ENCODE data around the gene PARD3.
"Not testable (repeated sequence)": the region's sequence is repeated elsewhere in the genome, so short reads cannot be mapped to it uniquely, and the experiment has no call there.

The PARD3 gene

DNA sequence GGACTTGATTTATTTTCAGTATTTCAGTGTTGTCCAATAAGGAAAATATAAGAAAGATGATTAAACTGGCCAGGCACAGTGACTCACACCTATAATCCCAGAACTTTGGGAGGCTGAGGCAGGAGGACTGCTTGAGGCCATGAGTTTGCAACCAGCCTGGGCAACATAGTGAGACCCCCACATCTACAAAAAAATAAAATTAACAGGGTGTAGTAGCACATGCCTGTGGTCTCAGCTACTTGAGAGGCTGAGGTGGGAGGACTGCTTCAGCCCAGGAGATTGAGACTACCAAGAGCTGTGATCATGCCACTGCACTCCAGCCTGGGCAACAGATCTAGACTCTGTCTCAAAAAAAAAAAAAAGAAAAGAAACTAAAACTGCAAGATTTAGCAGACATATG lies 138.0 kb downstream of the PARD3 start:
- DNase-seq = no peak

DNA sequence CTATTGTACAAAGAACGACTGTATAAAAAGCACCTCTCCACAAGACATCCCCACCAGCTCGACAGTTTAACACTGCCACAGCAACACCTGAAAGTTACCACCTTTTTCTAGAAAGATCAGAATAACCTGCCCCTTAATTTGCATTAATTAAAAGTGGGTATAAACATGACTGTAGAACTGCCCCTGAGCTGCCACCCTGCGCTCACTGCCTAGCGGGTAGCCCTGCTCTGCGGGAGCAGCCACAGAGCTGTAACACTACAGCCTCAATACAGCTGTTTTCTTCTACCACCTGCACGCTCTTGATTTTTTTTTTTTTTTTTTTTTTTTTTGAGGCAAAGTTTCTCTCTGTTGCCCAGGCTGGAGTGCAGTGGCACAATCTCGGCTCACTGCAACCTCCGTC lies 140.9 kb downstream of the PARD3 start:
- no peak for DNase-seq

DNA sequence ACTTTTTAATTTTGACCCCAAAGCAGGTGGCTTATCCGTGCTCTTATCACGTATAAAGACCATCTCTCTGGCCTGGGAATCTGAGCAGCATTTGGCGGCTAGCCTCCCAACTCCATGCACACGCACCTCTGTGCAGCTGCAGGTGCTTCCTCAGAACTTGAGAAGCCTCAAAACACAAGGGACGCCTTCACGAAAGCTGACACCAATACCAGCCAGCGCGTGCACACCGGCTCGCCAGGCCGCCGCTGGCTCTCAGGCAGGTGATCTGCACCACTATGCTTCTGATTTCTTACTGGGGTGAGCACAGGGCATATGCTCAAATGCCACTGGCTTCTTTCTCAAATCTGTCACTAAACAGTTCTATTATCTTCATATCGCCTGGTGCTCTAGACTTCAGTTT lies 145.0 kb downstream of the PARD3 start:
- no peak for DNase-seq

DNA sequence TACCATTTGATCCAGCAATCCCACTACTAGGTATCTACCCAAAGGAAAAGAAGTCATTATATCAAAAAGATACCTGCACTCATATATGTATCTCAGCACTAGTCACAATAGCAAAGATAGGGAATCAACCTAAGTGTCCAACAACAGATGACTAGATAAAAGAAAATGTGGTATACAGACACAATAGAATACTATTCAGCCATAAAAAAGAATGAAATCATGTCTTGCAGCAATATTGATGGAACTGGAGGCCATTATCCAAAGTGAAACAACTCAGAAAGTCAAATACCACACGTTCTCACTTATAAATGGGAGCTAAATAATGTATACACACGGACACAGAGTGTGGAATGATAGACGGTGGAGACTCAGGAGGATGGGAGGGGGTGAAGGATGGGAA lies 146.0 kb downstream of the PARD3 start:
- no peak for DNase-seq

DNA sequence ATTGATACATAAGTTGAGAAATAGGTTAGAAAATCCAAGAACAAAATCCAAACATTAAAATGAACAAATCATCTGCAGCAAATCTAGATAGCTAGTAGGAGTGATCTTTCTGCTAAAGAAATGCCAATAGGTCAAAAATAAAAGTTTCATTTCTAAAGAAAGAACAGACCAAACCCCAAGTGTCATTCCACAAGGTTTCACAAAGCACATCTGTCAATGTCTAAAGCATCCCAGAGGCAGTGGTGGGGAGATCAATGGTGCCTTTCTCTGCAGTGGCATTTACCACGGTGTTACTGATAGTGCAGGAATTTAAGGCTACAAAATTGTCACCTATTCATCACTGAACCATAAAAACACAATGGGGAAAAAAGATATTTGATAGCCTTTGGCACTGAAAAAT lies 147.9 kb downstream of the PARD3 start:
- DNase-seq = no peak

DNA sequence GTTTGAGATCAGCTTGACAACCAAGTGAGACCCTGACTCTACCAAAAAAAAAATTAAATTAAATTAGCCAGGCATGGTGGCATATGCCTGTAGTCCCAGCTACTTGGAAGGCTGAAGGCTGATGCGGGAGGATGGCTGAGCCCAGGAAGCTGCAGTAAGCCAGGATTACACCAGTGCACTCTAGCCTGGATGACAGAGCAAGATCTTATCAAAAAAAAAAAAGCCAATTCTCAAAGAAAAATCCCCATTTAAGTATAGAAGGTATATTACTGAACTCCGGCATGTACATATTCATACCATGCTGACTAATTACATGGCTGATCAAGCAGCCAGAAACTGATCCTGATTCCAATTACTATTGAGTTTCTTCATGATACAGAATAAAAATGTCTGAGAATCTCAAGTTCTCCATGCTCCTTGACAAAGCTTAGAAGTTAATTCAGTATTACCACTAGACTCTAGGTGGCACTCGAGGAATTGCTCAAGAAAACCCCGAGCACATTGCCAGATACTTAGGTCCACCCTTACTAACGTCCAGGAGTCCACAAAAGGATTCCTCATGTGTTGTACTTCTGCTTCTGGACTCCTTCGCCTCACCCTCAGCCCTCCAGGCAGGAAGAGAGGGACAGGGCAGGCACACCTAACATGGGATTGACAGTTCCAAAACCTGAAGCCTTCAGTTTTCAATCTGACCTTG lies 148.9 kb downstream of the PARD3 start:
- DNase-seq = peak; percentile 80

DNA sequence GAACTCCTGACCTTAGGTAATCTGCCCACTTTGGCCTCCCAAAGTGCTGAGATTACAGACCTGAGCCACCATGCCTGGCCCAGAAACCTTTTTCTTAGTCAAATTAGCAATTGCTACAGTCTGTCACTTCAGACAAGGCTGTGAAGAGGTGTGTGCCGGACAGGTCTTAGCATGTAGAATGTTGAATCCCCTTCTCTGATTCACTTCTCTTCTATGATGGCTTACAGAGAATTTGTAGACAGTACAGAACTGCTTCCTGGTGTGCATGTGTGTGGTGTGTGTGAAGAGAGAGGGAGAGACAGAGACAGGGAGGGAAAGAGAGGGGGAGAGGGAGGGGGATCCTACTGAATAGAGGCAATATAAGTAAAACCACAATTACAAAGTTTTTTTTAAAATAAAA lies 150.4 kb downstream of the PARD3 start:
- DNase-seq = no peak

DNA sequence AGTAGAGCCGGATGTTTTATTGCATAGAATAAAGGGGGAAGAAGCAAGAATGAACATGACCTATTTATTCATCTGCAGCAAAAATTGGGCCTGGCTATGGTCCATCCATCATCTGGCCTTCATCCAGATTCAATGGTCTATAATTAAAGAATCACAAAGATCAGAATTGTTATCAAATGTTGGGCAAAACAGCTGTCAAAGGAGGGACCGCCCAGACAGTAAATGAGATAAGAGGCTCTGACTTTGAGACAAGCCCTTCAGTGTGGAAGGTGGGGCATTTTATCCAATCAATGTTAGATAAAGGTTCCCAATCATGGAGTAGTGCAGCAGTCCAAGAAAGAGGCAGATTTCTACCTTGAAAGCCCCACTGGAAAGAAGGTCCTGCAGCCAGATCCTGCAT lies 153.5 kb downstream of the PARD3 start:
- DNase-seq = no peak

DNA sequence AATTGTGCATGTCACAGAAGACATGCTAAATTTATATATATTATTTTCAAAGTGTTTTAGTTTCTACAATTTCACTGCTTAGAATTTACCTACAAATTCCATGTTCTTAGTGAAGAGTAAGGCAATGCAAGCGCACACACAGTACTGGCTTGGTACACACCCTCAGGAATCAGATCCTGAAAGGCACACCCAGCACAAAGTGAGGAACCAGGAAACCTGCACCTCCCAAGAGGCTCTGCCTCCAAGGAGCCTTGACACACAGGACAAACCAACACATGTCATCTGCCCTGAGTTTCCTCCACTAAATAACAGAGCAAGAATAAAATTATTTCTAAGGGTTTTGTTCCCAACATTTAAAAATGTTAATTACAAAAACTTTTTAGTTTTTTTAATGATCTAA lies 156.2 kb downstream of the PARD3 start:
- DNase-seq = no peak

DNA sequence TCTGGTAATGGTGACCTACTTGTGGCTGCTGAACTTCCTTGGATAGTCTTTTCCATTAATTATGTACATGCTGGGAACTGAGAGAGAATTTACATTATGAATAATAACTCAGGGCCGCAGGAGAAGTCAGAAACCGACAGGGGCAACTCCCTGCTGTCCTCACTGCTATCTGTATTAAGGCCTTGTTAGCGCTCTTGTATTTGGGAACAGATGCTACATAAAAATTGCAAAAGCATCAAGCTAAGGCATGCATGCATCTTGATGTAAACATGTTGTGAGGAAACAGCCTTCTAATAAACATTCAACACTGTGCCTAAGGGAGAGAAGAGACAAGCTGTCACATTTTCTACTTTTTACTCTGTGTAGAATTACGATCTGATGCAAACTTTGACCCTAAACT lies 158.4 kb downstream of the PARD3 start:
- DNase-seq = no peak

DNA sequence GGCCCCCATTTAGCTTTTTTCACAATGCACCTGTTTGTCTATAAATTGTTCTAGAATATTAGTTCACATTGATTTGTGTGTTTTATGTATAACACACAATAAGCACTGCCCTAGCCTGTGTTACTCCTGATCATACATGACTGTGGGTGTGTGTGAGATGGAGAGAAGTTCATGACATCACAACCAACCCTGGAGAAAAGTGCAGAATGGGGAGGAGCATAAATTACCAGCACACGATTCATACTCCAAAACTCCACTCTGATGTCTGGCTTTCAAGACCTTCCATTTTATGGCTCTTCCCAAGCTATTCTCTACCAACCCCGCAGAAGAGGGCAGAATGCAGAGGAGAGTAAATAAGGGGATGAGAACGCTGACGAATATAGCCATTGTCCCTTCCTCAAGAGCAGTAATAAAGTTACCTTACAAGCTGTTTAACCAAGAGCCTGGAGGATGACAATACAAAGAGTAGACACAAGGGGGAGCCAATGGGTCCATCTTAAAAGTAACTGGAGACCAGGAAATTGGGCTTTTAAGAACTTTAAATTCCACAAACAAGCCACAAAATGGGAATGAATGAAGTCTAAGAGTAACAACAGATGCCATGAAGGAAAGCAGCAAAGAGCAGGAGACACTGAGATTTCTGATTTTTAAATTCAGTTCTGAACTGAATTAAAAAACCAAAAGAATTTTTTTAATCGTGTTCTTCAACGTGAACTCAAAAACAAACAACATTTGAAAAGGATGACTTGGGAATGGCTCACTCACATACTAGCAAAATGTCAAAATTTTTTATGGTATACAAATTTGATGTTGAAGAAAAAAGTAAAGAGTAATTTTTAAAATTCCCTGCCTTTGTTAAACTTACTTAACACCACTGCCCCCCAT lies 159.6 kb downstream of the PARD3 start:
- peak; percentile 73 for DNase-seq

DNA sequence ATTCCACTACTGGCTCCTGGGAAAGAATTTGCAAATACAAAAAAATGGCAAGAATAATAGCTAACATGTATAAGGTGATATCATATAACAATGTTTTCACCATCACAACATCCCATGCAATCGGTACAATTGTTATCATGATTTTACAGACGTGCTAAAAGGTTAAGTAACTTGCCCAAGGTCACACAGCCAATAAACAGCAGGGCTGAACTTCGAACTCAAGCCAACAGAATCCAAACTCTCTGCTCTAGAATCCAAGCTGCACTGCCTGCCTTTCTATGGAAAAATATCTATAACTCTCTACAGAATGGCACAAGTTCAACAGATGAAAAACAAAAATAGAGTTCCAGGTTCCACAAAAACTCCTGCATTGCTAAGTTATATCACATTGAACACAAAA lies 160.9 kb downstream of the PARD3 start:
- DNase-seq = no peak

DNA sequence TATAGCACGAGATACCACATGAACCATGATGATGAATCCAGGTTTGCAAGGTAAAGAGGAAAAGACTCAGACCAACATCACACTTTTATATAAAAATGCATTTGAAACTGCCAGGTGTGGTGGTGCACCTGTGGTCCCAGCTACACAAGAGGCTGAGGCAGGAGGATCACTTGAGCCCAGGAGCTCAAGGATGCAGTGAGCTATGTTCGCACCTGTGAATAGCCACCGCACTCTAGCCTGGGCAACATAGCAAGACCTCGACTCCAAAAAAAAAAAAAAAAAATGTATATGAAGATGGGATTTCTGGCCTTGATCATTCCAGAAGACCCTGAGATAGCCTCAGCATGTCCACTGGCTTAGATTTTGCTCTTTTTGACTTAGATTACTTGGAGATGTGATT lies 161.6 kb downstream of the PARD3 start:
- no peak for DNase-seq

DNA sequence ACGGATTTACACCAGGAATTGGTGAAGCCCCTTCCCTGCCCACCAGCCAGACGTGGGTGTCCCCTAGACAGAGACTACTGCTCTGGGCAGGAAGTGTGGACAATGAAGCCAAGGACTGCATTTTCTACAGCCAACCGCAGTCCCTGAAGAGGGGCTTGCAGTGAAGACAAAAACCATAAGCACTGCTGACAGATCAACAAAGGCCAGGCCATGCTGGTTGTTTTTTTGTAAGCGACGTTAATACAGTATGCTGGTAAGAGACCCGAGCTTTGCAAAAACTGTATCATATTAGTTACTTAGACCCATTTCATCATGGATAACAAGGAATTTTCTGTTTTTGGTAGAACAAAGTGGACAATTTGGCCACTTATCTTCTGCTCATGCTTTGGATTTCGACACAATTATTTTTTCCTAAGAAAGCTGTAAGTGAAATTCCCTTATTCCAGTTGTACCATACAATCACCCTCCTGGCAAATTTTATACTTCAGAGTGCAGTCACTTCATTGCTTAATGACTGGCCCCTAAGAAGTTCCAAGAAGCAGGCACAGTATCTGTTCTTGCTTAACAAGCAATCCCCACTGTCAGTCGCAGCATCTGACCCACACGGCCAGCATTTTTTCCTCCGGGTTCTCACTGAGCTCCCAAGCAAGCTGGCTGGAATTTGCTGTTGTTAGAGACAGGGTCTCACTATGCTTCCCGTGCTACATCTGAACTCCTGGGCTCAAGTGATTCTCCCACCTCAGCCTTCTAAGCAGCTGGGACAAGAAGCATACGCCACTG lies 163.5 kb downstream of the PARD3 start:
- DNase-seq = no peak

DNA sequence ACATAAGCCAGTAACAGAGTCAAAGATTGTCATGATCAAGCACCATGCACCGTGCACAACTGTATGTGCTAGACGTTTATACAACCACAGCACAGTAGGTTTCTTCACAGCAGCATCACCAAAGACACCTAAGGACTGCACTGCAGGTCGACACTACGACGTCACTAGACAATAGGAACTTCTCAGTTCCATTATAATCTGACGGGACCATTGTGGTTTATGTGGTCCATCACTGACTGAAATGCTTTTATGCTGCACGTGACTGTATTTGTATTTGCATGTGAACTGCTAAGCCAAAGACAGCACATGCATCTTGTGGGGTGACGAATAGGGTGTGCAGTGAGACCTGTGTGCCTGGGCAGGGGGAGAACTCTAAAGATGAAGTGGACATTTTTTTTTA lies 164.9 kb downstream of the PARD3 start:
- no peak for DNase-seq

DNA sequence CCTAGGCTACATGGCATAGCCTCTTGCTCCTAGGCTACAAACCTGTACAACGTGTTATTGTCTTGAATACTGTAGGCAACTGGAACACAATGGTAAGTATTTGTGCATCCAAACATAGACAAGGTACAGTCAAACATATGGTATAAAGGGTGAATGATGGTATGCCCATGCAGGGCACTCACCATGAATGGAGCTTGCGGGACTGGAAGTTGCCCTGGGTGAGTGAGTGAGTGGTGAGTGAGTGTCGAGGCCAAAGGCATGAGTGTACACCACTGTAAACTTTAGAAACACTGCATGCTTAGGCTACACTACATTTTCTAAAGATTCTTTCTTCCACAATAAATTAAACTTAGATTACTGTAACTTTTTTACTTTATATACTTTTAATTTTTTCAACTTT lies 165.7 kb downstream of the PARD3 start:
- no peak for DNase-seq

DNA sequence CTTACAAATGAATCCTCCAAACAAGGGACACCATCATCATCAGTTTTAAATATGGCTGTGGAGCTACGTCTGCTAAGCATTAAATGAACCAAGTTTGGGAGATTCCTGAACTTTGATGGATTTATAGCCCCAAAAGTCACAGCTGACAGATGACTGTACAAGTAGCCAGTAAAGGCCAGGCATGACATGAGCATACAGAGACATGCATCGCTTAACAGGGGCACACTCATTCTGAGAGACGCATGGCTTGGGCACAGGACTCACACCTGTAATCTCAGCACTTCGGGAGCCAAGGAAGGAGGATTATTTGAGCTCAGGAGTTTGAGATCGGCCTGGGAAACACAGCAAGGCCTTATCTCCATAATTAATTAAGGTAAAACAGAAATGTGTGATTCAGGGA lies 166.2 kb downstream of the PARD3 start:
- DNase-seq = no peak

DNA sequence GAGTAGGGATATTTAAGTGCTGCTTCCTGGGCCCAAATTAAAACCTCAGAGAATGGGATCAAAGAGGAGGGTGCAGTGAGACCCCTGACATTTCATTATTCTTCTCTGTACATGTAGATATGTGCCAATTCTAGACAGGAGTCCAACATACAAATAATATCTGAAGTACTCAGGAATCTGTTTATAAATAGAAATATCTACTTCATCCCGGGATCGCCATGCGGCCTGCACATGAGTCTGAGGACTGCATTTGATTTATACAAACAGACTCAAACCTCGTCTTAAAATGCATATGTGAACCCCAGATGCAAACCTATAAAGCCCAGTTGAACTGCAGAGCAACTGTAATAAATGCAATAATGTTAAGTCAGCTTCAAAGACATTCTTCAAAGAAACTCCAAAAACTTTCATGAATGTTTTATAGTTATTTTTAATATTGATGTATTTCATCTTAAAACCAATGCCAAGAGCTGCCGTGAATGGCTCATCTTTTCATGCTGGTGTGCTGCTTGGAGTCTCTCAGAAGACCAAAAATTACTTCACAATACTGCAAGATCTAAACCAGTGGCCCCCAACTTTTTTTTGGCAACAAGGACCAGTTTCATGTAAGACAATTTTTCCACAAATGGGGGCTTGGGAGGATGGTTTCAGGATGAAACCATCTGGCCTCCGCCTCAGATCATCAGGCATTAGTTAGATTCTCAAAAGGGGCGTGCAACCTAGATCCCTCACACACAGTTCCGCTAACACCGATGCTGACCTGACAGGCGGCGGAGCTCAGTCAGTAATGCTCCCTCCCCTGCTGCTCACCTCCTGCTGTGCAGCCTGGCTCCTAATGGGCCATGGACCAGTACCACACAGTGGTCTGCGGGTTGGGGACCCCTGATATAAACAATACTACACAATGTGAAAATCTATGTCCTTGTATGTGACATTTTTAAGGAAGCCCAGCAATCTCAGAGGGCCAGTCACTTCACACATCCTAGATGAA lies 166.9 kb downstream of the PARD3 start:
- DNase-seq = no peak

DNA sequence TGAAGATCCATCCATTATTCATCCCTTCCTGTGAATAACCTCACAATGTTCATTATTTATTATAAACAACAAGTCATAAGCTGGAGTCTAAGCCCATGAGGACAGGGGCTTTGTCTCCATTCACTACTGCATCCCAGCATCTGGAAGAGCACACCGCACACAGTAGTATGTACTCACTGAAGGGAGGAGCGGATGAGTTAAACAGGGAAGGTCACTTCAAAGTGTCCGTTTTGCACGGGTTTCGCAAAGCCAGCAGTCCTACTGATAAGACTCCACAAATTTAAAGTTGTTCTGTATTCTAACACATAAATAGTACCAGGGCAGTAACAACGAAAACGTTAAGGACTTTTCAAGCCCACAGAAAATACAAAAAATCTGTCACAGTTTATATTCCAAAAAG lies 167.9 kb downstream of the PARD3 start:
- DNase-seq = no peak

DNA sequence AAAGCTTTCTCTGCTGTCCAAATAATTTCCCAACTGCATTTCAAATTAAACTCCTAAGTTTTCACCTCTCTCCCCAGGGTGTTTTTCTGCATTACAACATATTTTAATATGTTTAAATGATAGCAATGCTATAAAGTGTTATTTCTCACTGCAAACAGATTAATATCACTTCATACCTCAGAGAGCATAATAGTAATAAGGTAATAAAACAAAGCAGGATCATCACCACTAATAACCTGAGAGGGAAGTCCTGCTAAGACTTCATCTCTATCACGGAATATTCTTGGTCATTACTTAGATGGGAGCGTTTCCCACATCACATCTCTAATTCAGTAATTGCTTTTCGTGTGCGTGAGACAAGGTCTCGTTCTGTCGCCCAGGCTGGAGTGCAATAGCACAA lies 168.8 kb downstream of the PARD3 start:
- DNase-seq = no peak

DNA sequence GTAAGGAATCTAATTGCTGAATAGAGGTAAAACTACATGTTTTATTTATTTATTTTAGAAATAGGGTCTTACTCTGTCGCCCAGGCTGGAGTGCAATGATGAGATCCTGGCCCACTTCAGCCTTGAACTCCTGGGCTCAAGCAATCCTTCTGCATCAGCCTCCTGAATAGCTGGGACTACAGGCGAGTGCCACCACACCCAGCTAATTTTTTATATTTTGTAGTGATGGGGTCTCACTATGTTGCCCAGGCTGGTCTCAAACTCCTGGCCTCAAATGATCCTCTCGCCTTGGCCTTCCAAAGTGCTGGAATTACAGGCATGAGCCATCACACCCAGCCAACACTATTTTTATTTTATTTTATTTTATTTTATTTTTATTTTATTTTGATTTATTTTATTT lies 170.3 kb downstream of the PARD3 start:
- DNase-seq = not testable (repeated sequence)

DNA sequence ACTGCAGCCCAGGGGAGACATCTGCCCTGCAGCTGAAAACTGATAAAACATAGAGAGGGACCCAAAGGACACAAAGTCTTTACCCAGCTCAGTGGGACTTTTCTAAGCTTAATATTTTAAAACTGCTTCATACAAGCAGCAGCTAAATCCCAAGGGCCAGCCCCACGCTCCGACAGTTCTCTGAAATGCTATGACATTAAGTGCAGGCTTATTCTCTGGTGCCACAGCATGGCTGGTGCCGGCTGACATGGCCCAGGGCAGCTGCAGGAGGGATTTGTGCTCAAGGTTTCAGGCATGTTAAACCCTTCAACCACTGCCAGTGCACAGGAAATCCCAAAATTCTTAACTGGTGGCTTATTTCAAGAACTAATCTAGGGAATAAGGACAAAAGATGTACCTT lies 170.9 kb downstream of the PARD3 start:
- no peak for DNase-seq

DNA sequence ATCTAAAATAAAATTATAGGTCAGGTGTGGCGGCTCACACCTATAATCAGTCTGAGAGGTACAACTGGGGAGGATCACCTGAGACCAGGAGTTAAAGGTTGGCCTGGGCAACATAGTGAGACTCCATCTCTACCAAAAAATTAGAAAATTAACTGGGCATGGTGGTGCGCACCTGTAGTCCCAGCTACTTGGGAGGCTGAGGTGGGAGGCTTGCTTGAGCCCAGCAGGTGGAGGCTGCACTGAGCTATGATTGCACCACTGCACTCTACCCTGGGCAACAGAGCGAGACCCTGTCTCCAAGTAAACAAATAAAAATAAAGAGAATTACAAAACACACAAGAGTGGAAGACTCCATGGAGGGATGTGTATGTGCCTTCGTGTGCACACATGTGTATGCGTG lies 171.5 kb downstream of the PARD3 start:
- no peak for DNase-seq
